T-cell (primary cell): ENCODE results near the gene FXYD3. TPM values are rescaled to one million over a fixed set of nuclear protein-coding genes. Genes with fewer than 3 reads are reported as not detected.

Experiments used
- ATAC-seq, 4 experiments: fragments of 200-7000 bp in 3 of 4; fragments of 150-1000 bp in 1 of 4; cut with Tn5 transposase; replicated peaks in 1 of 4; 1 replicate in 3 of 4; 2 replicates in 1 of 4; pipeline ENCODE4 v1.10.0; 2021; ENCODE audit warnings: moderate library complexity in 3 of 4, mild to moderate bottlenecking in 2 of 4, moderate number of reproducible peaks in 1 of 4
- CTCF ChIA-PET, 2 donors: fragments of 300-600 bp; sonication (Branson Sonifier 250); formaldehyde crosslinking; loops; one replicate each; lab custom pipeline; 2022; ENCODE audit warnings: antibody characterized with exemption in 2 of 2; lab: Charles Lee
- POLR2A ChIA-PET, 2 donors: fragments of 300-600 bp; sonication (Branson Sonifier 250); formaldehyde crosslinking; loops; one replicate each; lab custom pipeline; 2022; ENCODE audit warnings: antibody characterized with exemption in 2 of 2; lab: Charles Lee
- DNase-seq, 35 experiments: peaks; one replicate each; pipeline versions ENCODE4 v3.0.0 to v3.0.0-alpha.2; 2013 to 2023
- H3K27ac ChIP-seq: one replicate; pipeline ENCODE4 v1.5.1; 2013; ENCODE audit warnings: low read length
- H3K27me3 ChIP-seq, 2 experiments: replicated peaks in 1 of 2; 1 replicate in 1 of 2; 2 replicates in 1 of 2; pipeline versions ENCODE4 v1.6.1 to v1.7.0; 2013; ENCODE audit warnings: low read length in 1 of 2, mixed read lengths in 1 of 2; ENCODE audit not compliant: control insufficient read depth in 2 of 2, insufficient read depth in 2 of 2; ENCODE audit errors: extremely low read depth in 1 of 2
- H3K36me3 ChIP-seq, 2 donors: 1 replicate in 1 of 2; 2 replicates in 1 of 2; pipeline versions ENCODE4 v1.6.1 to v1.7.0; 2013; ENCODE audit warnings: low read length in 1 of 2; ENCODE audit not compliant: control insufficient read depth in 2 of 2, insufficient read depth in 1 of 2; ENCODE audit errors: extremely low read depth in 1 of 2
- H3K4me1 ChIP-seq, 2 experiments: 1 replicate in 1 of 2; 2 replicates in 1 of 2; pipeline versions ENCODE4 v1.6.1 to v1.7.0; 2013; ENCODE audit warnings: low read length in 2 of 2, mixed read lengths in 1 of 2; ENCODE audit not compliant: insufficient read depth in 2 of 2, control insufficient read depth in 1 of 2; ENCODE audit errors: extremely low read depth in 1 of 2
- H3K4me3 ChIP-seq, 2 donors: 1 replicate in 1 of 2; 2 replicates in 1 of 2; pipeline versions ENCODE4 v1.5.1 to v1.7.0; 2013; ENCODE audit warnings: mild to moderate bottlenecking in 2 of 2, low read length in 1 of 2, moderate library complexity in 1 of 2; ENCODE audit not compliant: control insufficient read depth in 1 of 2; ENCODE audit errors: extremely low read depth in 1 of 2
- H3K9me3 ChIP-seq: 2 replicates; pipeline ENCODE4 v1.7.0; 2013
- H3K27ac Mint-ChIP-seq, 2 donors: one replicate each; pipeline ENCODE4 v1.8.0; 2020 to 2021; ENCODE audit warnings: mild to moderate bottlenecking in 2 of 2, mixed read lengths in 2 of 2
- H3K27me3 Mint-ChIP-seq, 2 donors: one replicate each; pipeline ENCODE4 v1.8.0; 2021 to 2022; ENCODE audit warnings: mixed read lengths in 2 of 2
- H3K36me3 Mint-ChIP-seq: one replicate; pipeline ENCODE4 v1.8.0; 2021; ENCODE audit warnings: mixed read lengths
- H3K4me1 Mint-ChIP-seq, 3 donors: one replicate each; pipeline ENCODE4 v1.8.0; 2020 to 2022; ENCODE audit warnings: mixed read lengths in 3 of 3, mild to moderate bottlenecking in 1 of 3
- H3K4me3 Mint-ChIP-seq, 3 donors: one replicate each; pipeline ENCODE4 v1.8.0; 2020 to 2022; ENCODE audit warnings: mild to moderate bottlenecking in 3 of 3, mixed read lengths in 3 of 3, moderate library complexity in 3 of 3
- H3K9me3 Mint-ChIP-seq, 3 donors: one replicate each; pipeline ENCODE4 v1.8.0; 2020 to 2022; ENCODE audit warnings: mixed read lengths in 3 of 3
- WGBS: methylation state at CpG from one replicate; pipeline ENCODE4 v1.1.5; 2013; ENCODE audit warnings: missing lambda C conversion rate; ENCODE audit not compliant: insufficient coverage; 5-methylcytosine and 5-hydroxymethylcytosine counted together
- total RNA-seq, 35 experiments: library from RNA in 6 of 35; stranded (reverse) in 6 of 35; fragments of 120-200 nt in 1 of 35; gene quantifications; one replicate each; pipeline versions ENCODE4 v1.2.1 to v1.2.4 and lab custom pipeline; 2013 to 2026

The FXYD3 gene
- total RNA-seq, 5 donors from 2014 or later (not counting 1 experiment from before 2014, with no cell fraction given) = 0.79 to 1.1 TPM; not detected in 3

GRCh38 chr19:35120492-35120891 lies 4.9 kb downstream of the FXYD3 start:
- Mint-ChIP-seq H3K27ac (no peak overlapping the region), H3K4me1 (peaks cover 14 to 15% (median 14%) of the 10 kb centered on the region in 3 donors), H3K36me3 (no peaks in the 10 kb centered on the region), H3K9me3 (no peaks in the 10 kb centered on the region), H3K4me3 (no peak overlapping the region), H3K27me3 (no peaks in the 10 kb centered on the region)
- H3K27me3 ChIP-seq = peaks cover 0 to 5% of the 10 kb centered on the region in 2 experiments
- DNase-seq (no peak), ATAC-seq (no peak)
- no peaks in the 10 kb centered on the region for H3K36me3 ChIP-seq
- H3K4me3 ChIP-seq = no peak overlapping the region
- H3K27ac ChIP-seq = no peak overlapping the region
- peaks cover 0 to 12% of the 10 kb centered on the region in 2 experiments for H3K4me1 ChIP-seq
- ChIA-PET CTCF (no interaction called here), POLR2A (no interaction called here)
- no peaks in the 10 kb centered on the region for H3K9me3 ChIP-seq
- 100% methylated on average over 1 of the region's 7 CpGs for WGBS

GRCh38 chr19:35120898-35121297 lies 5.3 kb downstream of the FXYD3 start:
- no peaks in the 10 kb centered on the region for H3K36me3 ChIP-seq
- H3K36me3 Mint-ChIP-seq = no peaks in the 10 kb centered on the region
- peaks cover 0 to 5% of the 10 kb centered on the region in 2 experiments for H3K27me3 ChIP-seq
- no peak overlapping the region for H3K4me3 Mint-ChIP-seq
- 96% methylated on average over 3 of the region's 7 CpGs for WGBS
- no peak for ATAC-seq
- H3K27ac ChIP-seq = no peak overlapping the region
- no peaks in the 10 kb centered on the region for H3K9me3 Mint-ChIP-seq
- H3K9me3 ChIP-seq = no peaks in the 10 kb centered on the region
- H3K27ac Mint-ChIP-seq = no peak overlapping the region
- H3K4me1 ChIP-seq = peaks cover 0 to 12% of the 10 kb centered on the region in 2 experiments
- no peaks in the 10 kb centered on the region for H3K27me3 Mint-ChIP-seq
- no peak overlapping the region for H3K4me3 ChIP-seq
- ChIA-PET POLR2A (no interaction called here), CTCF (no interaction called here)
- H3K4me1 Mint-ChIP-seq = peaks cover 14 to 18% (median 14%) of the 10 kb centered on the region in 3 donors
- DNase-seq = no peak

- ChIA-PET CTCF (no interaction called here), POLR2A (no interaction called here)
- Histone ChIP-seq H3K27me3 (peaks cover 0 to 5% of the 10 kb centered on the region in 2 experiments), H3K27ac (no peak overlapping the region), H3K9me3 (no peaks in the 10 kb centered on the region), H3K36me3 (no peaks in the 10 kb centered on the region), H3K4me1 (peaks cover 0 to 12% of the 10 kb centered on the region in 2 experiments), H3K4me3 (no peak overlapping the region)
- Mint-ChIP-seq H3K36me3 (no peaks in the 10 kb centered on the region), H3K4me1 (peaks cover 14 to 18% (median 14%) of the 10 kb centered on the region in 3 donors), H3K27me3 (no peaks in the 10 kb centered on the region), H3K4me3 (no peak overlapping the region), H3K27ac (no peak overlapping the region), H3K9me3 (no peaks in the 10 kb centered on the region)
- ATAC-seq = no peak
- 95% methylated on average over 7 of the region's 19 CpGs for WGBS
- DNase-seq = no peak
These were observed 7.3 kb downstream of the FXYD3 start for GRCh38 chr19:35122687-35123551.

GRCh38 chr19:35123573-35123972 lies 8.0 kb downstream of the FXYD3 start:
- Mint-ChIP-seq H3K9me3 (no peaks in the 10 kb centered on the region), H3K36me3 (no peaks in the 10 kb centered on the region), H3K4me1 (peaks cover 14 to 18% (median 14%) of the 10 kb centered on the region in 3 donors), H3K27me3 (no peaks in the 10 kb centered on the region), H3K27ac (peak overlapping the region; percentile 82 to 86), H3K4me3 (peak overlapping the region; percentile 79 to 87 (median 81))
- H3K27ac ChIP-seq = no peak overlapping the region
- H3K27me3 ChIP-seq = peaks cover 0 to 5% of the 10 kb centered on the region in 2 experiments
- WGBS = 100% methylated on average over 1 of the region's 5 CpGs
- POLR2A ChIA-PET = interaction anchor here in 1 of 2 donors (0.5 kb wide), 1 partner anchor 126 kb away, joined by 8 read pairs; no protein-coding TSS in a partner anchor
- H3K36me3 ChIP-seq = no peaks in the 10 kb centered on the region
- no peak overlapping the region for H3K4me3 ChIP-seq
- H3K4me1 ChIP-seq = peaks cover 0 to 12% of the 10 kb centered on the region in 2 experiments
- ATAC-seq (no peak), DNase-seq (no peak)
- H3K9me3 ChIP-seq = no peaks in the 10 kb centered on the region
- CTCF ChIA-PET = interaction anchor here in 1 of 2 donors (0.6 to 1.7 kb wide), 3 partner anchors 18 to 469 kb away, joined by 3 to 18 read pairs (median 3); no protein-coding TSS in a partner anchor

GRCh38 chr19:35124098-35125060 lies 8.8 kb downstream of the FXYD3 start:
- ATAC-seq = peak; percentile 93 to 98 (median 97)
- DNase-seq = peak; percentile 62 to 87 (median 78)
- Histone ChIP-seq H3K27ac (peak overlapping the region; percentile 3), H3K36me3 (no peaks in the 10 kb centered on the region), H3K4me3 (peak overlapping the region; percentile 35 to 65), H3K9me3 (no peaks in the 10 kb centered on the region), H3K27me3 (peaks cover 0 to 5% of the 10 kb centered on the region in 2 experiments), H3K4me1 (peaks cover 0 to 12% of the 10 kb centered on the region in 2 experiments)
- Mint-ChIP-seq H3K27ac (peak overlapping the region; percentile 82 to 86), H3K36me3 (no peaks in the 10 kb centered on the region), H3K9me3 (no peaks in the 10 kb centered on the region), H3K4me1 (peaks cover 14 to 18% (median 14%) of the 10 kb centered on the region in 3 donors), H3K27me3 (no peaks in the 10 kb centered on the region), H3K4me3 (peak overlapping the region; percentile 79 to 87 (median 81))
- ChIA-PET CTCF (interaction anchor here (0.6 to 1.7 kb wide), 4 partner anchors 13 to 468 kb away, joined by 3 to 18 read pairs (median 4); no protein-coding TSS in a partner anchor), POLR2A (interaction anchor here in 1 of 2 donors (0.5 kb wide), 1 partner anchor 127 kb away, joined by 8 read pairs; no protein-coding TSS in a partner anchor)
- WGBS = 27% methylated on average over 30 of the region's 42 CpGs
